MM.1S (cell line): ENCODE measurements around the gene RBM17.

Experiments used
- EZH2 ChIP-seq: fragments of 300-600 bp; sonication (generic); optimal IDR thresholded peaks from 2 replicates; pipeline ENCODE3; 2017; ENCODE audit warnings: low read depth, mild to moderate bottlenecking, antibody characterized with exemption, low read length, mixed read lengths
- TF ChIP-seq, protein P1 (sequence below): fragments of 300-600 bp; sonication (generic); IDR thresholded peaks from 2 replicates; pipeline ENCODE4 v1.5.1; 2016; ENCODE audit warnings: antibody characterized with exemption, low read length, mixed read lengths

DNA sequence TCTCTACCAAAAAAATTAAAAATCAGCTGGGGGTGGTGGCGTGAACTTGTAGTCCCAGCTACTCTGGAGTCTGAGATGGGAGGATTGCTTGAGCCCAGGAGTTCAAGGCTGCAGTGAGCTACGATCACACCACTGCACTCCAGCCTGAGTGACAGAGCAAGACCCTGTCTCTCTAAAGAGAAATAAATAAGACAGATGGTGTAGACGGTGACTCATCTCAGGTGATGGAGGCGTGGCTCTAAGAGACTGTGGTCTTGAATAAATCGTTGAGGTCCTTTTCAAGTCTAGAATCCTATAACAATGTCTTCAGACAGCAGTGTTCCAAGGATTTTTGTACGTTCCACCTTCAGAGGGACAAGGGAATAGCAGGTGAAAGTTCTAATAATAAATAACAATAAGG, 60.1 kb downstream of the RBM17 start:
- TF ChIP-seq, protein P1, sequence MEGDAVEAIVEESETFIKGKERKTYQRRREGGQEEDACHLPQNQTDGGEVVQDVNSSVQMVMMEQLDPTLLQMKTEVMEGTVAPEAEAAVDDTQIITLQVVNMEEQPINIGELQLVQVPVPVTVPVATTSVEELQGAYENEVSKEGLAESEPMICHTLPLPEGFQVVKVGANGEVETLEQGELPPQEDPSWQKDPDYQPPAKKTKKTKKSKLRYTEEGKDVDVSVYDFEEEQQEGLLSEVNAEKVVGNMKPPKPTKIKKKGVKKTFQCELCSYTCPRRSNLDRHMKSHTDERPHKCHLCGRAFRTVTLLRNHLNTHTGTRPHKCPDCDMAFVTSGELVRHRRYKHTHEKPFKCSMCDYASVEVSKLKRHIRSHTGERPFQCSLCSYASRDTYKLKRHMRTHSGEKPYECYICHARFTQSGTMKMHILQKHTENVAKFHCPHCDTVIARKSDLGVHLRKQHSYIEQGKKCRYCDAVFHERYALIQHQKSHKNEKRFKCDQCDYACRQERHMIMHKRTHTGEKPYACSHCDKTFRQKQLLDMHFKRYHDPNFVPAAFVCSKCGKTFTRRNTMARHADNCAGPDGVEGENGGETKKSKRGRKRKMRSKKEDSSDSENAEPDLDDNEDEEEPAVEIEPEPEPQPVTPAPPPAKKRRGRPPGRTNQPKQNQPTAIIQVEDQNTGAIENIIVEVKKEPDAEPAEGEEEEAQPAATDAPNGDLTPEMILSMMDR: no peak
- no peak for TF ChIP-seq EZH2
